ENCODE results near the gene CD40.
"Not testable (repeated sequence)": the region's sequence is repeated elsewhere in the genome, so short reads cannot be mapped to it uniquely, and the experiment has no call there.

The CD40 gene

DNA sequence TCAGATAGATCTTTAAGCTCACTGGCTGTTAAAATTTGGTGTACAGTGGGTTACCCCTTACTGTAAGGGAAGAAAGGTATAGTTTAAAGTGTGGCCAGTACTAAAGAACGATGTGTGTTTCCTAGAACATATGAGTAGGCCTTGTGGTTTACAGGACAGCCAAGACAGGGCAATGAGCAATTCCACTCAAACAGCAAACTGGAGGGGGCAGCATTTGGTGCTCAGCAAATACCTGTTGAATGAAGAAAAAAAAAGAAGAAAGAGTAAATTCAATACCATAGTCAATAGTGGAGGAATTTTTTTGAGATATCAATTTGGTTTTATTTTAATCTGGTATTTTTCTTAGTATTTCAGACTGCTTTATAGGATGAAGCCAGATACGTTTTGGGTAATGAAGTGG, 24.6 kb upstream of the CD40 start:
- no peak for DNase-seq (ENCODE audit: low spot score)

DNA sequence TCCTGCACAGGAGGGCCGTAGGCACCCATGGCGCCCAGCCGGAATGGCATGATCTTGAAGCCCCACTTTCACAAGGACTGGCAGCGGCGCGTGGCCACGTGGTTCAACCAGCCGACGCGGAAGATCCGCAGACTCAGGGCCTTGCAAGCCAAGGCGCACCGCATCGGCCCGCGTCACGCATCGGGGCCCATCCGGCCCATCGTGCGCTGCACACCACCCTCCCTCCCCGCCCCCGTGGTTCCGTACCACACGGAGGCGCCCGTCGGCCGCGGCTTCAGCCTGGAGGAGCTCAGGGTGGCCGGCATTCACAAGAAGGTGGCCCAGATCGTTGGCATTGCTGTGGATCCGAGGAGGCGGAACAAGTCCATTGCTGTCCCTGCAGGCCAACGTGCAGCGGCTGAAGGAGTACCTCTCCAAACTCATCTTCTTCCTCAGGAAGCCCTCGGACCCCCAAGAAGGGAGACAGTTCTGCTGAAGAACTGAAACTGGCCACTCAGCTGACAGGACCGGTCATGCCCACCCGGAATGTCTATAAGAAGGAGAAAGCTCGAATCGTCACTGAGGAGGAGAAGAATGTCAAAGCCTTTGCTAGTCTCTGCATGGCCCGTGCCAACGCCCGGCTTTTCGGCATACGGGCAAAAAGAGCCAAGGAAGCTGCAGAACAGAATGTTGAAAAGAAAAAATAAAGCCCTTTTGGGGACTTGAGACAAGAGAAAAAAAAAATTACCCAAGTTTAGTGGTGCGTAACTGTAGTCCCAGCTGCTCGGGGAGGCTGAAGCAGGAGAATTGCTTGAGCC, 18.4 kb upstream of the CD40 start:
- DNase-seq (ENCODE audit: low spot score), result no peak

DNA sequence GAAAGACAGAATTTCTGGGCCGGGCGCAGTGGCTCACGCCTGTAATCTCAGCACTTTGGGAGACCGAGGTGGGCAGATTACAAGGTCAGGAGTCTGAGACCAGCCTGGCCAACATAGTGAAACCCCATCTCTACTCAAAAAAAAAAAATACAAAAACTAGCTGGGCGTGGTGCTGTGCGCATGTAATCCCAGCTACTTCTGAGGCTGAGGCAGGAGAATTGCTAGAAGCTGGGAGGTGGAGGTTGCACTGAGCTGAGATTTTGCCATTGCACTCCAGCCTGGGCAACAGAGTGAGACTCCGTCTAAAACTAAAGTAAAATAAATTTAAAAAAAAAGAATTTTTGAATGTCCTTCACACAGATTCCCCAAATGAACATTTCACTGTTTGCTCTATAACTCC, 17.7 kb upstream of the CD40 start:
- not testable (repeated sequence) for DNase-seq (ENCODE audit: low spot score)

DNA sequence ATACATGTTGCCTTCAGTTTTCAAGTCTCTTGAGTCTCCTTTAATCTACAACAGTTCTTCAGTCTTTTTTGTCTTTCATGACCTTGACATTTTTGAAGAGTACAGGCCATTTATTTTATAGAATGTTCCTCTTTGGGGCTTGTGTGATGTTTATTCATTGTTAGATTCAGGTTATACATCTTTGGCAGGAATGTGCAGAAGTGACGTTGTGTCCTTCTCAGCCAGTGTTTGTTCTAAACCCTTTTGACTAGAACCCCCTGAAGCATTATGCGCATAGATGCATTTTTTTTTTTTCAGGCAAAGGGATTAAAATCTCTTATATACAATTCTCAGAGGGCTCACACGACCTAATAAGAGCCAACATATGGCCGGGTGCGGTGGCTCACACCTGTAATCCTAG, 17.1 kb upstream of the CD40 start:
- no peak for DNase-seq (ENCODE audit: low spot score)

DNA sequence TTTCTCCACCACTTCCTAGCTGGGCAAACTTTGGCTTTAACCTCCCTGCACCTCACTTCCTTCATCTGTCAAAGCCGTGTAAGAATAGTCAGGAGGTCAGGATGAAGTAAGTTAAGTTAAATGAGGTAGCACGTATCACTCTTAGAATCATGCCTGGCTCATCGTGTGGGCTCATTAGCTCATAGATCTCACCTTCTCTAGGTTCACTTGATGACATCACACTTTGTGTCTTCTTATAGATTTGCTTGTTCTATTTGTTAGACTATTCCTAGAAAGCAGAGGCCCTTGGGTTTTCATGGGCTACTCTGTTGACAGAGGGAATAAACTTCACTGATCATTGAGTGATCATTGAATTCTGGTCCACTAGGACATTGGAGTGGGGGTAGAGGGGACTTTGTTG, 16.2 kb upstream of the CD40 start:
- DNase-seq (ENCODE audit: low spot score), result no peak

DNA sequence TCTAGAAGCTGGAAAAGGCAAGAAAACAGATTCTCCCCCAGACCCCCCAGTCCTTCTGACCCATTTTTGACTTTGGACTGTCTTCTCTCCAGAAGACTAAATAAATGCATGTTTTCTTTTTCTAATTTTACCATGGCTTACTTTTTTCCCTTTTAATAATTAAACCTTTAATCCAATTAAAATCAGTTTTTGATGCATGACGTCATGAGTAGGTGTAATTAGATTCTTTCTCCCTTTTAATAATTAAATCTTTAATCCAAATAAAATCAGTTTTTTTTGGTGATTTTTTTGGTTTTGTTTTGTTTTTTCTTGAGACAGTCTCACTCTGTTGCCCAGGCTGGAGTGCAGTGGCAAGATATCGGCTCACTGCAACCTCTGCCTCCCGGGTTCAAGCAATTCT, 15.2 kb upstream of the CD40 start:
- no peak for DNase-seq (ENCODE audit: low spot score)

DNA sequence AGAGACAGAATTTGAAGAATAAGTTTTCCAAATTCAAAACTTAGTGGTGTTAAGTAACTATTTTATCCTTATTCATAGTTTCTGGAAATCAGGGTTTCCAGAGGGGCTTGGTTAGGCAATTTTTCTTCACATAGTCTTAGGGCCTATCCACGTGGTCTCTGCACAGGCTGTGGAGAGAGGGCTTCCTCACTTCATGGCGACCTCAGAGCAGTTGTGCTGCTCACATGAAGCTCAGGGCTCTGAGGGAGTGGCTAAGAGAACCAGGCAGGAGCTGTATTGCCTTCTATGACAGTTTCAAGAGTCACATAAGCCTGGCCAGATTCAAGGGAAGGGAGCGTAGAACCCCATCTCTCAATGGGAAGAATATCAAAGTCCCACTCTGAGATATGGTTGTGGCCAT, 13.9 kb upstream of the CD40 start:
- DNase-seq (ENCODE audit: low spot score), result no peak

DNA sequence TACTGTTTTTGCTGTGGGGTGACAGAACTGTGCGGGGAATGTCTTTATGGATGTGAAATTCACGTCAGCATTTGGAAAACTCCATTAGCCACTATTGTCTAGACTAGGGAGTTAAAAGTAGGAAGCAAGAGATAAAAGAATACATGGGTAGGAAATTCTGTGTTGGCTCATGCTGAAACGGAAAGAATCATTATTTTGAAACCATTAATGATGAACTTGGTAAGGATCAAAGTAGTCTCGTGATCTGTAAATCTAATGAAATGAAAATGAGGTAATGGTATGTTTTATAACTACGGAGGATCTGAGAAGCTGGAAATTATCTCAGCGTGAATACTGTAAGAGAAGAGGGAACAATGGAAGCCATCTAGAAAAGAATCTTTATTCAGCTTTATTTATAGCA, 11.1 kb upstream of the CD40 start:
- DNase-seq (ENCODE audit: low spot score), result no peak

DNA sequence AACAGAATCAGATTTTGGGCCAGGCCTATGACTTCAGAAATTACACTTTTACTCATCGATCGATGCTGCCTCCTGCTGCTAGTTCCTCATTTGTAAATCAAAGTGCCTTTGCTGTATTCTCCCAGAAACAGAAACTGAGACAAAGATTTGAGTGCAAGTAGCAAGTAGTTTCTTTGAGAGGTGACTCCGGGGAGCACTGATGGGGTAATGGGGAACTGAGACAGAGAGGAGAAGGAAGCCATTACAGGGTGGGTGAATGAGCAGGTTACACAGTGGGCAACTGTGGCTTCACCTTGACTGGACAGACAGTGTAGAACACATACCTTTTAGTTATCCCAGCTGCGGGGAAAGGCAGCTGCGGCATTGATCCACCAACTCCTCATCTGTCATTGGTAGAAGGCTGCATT, 9.7 kb upstream of the CD40 start:
- DNase-seq (ENCODE audit: low spot score), result no peak

DNA sequence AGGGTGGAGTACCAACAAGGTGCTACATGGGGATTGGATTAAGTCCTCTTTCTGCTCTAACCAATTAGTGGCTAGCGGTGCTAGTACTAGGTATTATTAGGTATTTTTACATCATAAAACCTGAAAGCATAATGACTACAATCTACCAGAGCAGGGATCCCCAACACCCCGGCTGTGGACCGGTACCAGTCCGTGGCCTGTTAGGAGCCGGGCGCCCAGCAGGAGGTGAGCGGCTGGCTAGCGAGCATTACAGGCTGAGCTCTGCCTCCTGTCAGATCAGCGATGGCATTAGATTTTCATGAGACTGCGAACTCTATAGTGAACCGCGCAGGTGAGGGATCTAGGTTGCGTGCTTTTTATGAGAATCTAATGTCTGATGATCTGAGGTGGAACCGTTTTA, 9.1 kb upstream of the CD40 start:
- no peak for DNase-seq (ENCODE audit: low spot score)

DNA sequence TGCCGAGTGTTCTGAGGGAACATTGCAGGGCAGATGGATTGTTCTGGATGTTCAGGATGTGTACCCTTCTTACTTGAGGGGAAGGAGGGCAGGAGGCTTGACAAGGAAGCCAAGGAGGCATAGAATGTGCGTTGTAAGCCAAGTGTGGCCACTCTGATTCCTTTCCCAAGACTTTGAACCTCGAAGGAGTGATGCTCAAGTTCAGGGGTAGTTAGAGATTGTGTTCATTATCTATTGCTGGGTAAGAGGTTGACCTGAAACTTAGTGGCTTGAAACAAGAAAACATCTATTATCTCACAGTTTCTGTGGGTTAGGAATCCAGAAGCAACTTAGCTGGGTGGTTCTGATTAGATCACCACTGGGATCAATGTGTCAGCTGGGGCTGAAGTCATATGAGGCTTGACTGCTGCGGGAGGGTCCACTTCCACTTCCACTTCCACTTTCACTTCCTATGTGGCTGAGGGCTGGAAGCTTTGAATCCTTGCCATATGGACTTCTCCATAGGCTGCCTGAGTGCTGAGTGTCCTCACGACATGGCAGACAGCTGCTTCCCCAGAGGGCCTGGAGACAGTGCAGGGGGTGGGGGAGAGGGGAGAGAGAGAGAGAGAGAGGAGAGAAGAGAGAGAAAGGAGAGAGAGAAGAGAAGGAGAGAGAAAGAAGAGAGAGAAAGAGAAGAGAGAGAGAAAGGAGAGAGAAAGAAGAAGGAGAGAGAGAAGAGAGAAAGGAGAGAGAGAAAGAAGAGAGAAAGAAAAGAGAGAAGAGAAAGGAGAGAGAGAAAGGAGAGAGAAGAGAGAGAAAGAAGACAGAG, 6.9 kb upstream of the CD40 start:
- DNase-seq (ENCODE audit: low spot score), result no peak

DNA sequence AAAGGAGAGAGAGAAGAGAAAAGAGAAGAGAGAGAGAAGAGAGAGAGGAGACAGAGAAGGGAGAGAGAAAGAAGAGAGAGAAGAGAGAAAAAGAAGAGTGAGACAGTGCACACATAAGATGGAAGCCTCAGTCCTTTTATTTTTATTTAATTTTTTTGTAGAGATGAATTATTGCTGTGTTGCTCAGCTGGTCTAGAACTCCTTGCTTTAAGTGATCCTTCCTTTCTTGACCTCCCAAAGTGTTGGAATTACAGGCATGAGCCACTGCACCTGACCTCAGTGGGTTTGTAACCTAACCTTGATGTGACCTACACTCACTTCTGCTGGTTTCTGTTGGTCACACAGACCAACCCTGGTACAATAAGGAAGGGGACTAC, 6.3 kb upstream of the CD40 start:
- no peak for DNase-seq (ENCODE audit: low spot score)

DNA sequence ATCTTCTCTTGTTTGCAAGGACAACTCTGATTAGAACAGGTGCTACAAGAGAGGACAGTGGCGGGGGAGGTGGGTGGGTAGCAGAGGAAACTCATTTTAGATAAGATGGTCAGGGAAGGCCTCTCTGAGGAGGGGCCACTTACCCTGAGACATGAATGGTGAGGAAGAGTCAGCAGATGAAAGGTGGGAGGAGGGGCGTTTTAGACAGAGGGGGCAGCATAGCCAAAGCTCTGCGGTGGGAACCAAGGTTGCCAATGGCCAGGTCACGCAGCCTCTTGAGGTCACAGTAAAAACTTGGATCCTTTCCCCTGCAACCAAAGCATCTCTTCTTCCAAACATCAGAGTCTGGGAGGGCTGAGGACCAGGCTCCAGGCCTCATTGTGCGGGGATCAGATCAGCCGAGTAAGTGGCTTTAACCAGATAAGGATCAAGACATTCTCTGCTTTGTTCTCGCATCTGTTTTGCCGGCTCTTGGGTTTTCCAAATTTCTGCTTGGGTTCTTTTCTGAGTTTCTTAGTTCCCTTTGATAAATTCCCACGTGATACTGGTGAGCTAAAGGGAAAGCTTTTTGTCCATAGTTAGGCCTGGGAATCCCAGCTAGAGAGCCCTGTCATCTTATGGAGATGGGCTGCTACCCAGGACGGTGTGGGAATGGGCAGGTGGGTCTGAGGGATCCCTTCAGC, 5.5 kb upstream of the CD40 start:
- no peak for DNase-seq (ENCODE audit: low spot score)

DNA sequence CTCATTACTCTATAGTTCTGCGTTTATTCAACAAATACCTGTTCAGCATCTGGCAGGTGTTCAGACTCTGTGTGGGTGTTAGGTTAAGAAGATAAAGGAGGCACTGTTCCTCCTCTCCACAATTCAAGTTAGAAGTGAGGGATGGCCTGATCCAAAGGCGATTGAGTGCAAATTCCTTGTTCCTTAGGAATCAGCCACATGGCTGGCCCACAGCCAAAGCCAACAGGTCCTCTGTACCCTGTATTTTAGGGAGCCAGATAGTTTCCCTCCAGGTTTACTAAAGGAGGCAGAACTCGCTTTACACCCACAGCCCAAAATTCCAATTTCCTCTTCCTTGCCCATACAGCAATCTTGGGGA, 5.0 kb upstream of the CD40 start:
- DNase-seq (ENCODE audit: low spot score), result no peak

DNA sequence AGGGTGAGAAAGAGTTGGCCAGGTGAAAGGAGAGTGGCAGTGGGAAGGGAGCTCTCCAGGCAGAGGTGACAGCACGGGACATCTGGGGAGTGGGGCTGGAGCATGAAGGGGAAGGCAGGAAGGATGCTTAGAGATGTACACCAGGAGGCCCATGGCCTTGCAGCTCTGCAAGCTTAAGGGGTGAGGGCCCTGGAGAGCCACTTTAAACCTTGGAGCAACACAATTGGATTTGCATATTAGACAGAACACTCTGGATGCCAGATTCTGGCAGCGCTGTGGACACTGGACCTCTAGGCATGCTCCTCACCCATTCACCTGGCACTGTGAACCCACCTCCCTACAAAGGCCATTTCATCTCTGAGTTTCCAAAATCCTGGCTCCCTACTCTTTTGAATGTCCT, 3.7 kb upstream of the CD40 start:
- DNase-seq (ENCODE audit: low spot score), result no peak

DNA sequence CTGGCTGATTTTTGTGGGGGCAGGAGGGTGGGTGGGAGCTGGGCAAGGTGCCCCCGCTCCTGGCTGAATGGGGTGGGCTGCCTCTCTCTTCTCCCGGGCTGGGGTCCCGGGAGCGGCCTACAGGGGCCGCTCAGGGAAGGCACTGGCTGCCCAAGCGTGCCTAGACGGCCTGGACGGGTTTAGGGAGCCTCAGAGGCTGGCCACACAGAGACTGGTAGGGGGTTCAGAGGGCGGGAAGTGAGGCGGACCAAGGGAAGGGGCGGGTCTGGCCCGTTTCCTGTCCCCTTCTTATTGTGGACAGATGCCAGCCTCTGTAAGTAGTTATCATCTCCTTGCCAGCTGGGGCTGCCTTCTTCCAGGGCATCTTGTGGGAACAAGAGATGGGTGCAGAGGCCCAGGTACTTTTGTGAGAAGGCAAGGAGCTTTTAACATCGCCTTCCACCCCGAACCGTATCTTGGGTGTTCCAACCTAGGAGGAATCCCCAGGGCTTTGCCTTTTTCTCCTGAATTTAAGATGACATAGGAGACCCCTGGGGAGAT, 437 bp downstream of the CD40 start:
- DNase-seq (ENCODE audit: low spot score), result no peak

DNA sequence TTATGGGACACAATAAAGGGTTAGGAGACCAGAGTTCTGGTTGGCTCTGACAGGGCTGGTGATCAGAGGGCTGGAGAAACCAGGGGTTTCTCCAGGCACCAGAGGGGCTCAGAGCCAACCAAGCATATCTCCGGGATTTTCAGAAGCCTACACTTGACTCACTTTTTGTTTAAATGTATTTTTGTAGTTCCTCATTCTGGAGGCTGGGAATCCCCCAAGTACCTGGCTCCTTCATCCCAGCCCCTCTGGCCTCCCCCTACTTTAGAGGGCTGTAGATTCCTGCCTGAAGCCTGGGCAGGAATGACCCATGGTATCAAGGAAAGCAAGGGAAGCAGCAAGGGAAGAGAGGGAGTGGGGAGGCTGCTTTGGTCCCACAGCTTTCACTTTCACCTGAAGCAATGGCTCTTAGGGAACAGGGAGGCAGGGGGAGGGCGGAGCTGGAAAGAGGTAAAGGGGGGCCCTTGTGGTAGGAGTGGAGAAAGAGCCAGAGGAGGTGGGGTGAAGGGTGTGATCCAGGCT, 973 bp downstream of the CD40 start:
- no peak for DNase-seq (ENCODE audit: low spot score)

DNA sequence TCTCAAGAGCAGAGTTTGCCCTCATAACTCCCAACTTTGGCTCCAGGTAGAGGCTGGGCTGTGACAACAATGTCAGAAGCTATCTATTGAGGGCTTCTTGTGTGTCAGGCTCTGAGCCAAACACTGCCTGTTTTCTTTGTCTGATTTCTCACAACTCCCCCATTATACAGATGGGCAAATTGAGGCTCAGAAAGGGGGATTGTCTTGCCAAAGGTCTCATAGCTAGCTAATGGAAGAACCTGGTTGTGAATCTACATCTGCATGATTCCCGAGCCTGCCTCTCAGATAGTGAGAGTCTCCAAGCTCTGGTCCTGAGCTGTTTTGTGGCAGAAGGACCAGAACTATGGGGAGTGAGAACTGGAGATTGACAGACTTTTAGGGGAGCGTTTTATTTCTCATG, 1.4 kb downstream of the CD40 start:
- no peak for DNase-seq (ENCODE audit: low spot score)

DNA sequence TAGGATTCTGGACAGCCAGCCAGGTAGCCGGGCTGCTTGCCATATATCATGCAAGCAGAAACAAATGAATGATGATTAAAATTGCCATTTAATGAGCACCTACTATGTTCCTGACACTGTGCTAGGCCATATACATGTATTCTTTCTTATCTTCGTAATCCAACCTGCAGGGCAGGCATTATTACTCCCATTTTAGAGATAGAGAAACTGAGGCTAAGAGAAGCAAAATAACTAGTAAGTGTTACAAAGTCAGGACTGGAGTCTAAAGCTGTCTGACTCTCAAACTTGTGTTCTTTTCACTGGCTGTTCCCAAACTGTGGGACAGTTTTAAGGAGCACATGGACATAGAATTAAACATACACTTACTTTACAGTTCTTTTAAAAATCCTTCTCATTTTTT, 2.0 kb downstream of the CD40 start:
- no peak for DNase-seq (ENCODE audit: low spot score)

DNA sequence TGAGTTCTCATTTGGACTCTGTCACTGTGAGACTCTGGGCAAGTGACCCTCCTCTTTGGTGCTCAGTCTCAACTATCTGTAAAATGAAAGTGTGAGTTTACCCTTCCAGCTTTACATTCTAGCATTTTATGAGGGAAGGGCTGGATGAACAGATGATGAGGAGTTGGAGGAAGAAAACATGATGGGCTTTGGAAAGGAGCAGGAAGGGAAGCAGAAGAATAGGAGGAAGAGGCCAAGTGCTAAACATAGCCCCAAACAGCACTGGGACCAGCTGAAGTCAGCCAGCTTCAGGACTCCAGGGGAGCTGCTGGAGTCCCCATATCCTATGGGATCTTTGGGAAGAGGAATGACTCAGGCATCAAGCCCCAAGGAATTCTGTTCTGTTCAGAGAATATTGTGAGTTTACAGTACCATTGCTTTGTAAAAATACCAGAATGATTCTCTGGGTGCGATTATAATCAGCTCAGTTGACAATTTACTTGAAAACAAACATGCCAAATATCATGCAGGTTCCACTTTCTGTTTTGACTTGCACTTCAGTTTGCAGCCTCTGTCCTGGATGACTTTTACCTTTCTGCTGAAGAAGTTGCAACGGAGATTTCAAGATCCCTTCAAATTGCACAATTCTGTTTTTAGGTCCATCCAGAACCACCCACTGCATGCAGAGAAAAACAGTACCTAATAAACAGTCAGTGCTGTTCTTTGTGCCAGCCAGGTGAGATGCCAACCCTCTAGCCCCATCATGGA, 3.2 kb downstream of the CD40 start:
- peak; percentile 12 for DNase-seq (ENCODE audit: low spot score)

DNA sequence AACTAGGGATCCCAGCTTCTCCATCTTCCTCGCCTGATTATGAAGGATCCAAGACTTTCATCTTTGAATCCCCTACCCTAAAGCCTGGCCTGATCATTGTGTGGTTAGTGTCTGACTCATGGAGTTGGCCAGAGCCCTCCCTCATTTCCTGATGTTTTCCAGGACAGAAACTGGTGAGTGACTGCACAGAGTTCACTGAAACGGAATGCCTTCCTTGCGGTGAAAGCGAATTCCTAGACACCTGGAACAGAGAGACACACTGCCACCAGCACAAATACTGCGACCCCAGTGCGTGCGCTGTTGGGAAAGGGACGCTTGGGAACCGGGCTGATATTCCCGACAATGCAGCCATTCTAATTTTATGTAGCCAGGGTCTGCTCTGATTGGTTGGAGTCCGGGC, 4.0 kb downstream of the CD40 start:
- peak; percentile 49 for DNase-seq (ENCODE audit: low spot score)

Data from left forelimb (tissue), 1 donor.